IMR-90 (cell line): ENCODE results near the gene STAP2. TPM values are rescaled to one million over a fixed set of nuclear protein-coding genes. Genes with fewer than 3 reads are reported as not detected.

Experiments
- ATAC-seq: fragments of 200-7000 bp; cut with Tn5 transposase; 2 replicates; pipeline ENCODE4 v1.9.1; 2020; ENCODE audit warnings: low read depth, mild to moderate bottlenecking, moderate library complexity
- BruUV-seq: library from RNA; stranded (reverse); fragments of 400-500 nt; replicated peaks from 2 replicates; lab custom pipeline; 2021; lab: Mats Ljungman, UMichigan
- CTCF ChIA-PET: fragments of 300-600 bp; formaldehyde crosslinking; extraction: SDS; loops from one replicate; lab custom pipeline; 2021; ENCODE audit warnings: antibody characterized with exemption; lab: Yijun Ruan, JAX
- POLR2A ChIA-PET: fragments of 300-600 bp; sonication (Branson Sonifier 250); formaldehyde crosslinking; loops from one replicate; lab custom pipeline; 2022; ENCODE audit warnings: antibody characterized with exemption; ENCODE audit not compliant: unreplicated experiment; lab: Charles Lee
- DNase-seq: peaks from one replicate; pipeline ENCODE4 v3.0.0; 2013
- H2AFZ ChIP-seq: replicated peaks from 2 replicates; pipeline ENCODE3; 2013; ENCODE audit warnings: low read length, mild to moderate bottlenecking; ENCODE audit not compliant: poor library complexity
- H2AK5ac ChIP-seq: 2 replicates; pipeline ENCODE4 v1.6.1; 2013; ENCODE audit warnings: low read depth, low read length, inconsistent platforms
- H2AK9ac ChIP-seq: replicated peaks from 2 replicates; pipeline ENCODE3; 2013; ENCODE audit warnings: mild to moderate bottlenecking, low read depth, low read length, moderate library complexity; ENCODE audit not compliant: poor library complexity
- H2BK120ac ChIP-seq: 2 replicates; pipeline ENCODE4 v1.6.1; 2013; ENCODE audit warnings: low read depth, low read length, inconsistent platforms
- H2BK15ac ChIP-seq: 3 replicates; pipeline ENCODE4 v1.6.1; 2013; ENCODE audit warnings: low read depth, low read length, inconsistent platforms
- H2BK20ac ChIP-seq: 2 replicates; pipeline ENCODE4 v1.6.1; 2013; ENCODE audit warnings: low read depth, mild to moderate bottlenecking, inconsistent platforms, low read length, moderate library complexity
- H2BK5ac ChIP-seq: 2 replicates; pipeline ENCODE4 v1.6.1; 2013; ENCODE audit warnings: mild to moderate bottlenecking, low read depth, low read length, inconsistent platforms; ENCODE audit not compliant: poor library complexity, severe bottlenecking
- H3K14ac ChIP-seq: replicated peaks from 2 replicates; pipeline ENCODE4 v1.6.1; 2013; ENCODE audit warnings: low read depth, low read length, inconsistent platforms
- H3K18ac ChIP-seq: 2 replicates; pipeline ENCODE4 v1.6.1; 2013; ENCODE audit warnings: low read depth, low read length, control low read depth
- H3K23ac ChIP-seq: 2 replicates; pipeline ENCODE4 v1.6.1; 2013; ENCODE audit warnings: low read depth, low read length, inconsistent platforms
- H3K27ac ChIP-seq: 2 replicates; pipeline ENCODE4 v1.5.1; 2013; ENCODE audit warnings: mild to moderate bottlenecking, control low read depth, low read length; ENCODE audit not compliant: insufficient read depth
- H3K27me3 ChIP-seq: 2 replicates; pipeline ENCODE4 v1.6.1; 2013; ENCODE audit warnings: low read length; ENCODE audit not compliant: control insufficient read depth, insufficient read depth
- H3K36me3 ChIP-seq: 2 replicates; pipeline ENCODE4 v1.6.1; 2013; ENCODE audit warnings: low read length, mixed read lengths; ENCODE audit not compliant: control insufficient read depth, insufficient read depth
- H3K4ac ChIP-seq: 2 replicates; pipeline ENCODE4 v1.6.1; 2013; ENCODE audit warnings: low read depth, low read length, inconsistent platforms
- H3K4me1 ChIP-seq: 2 replicates; pipeline ENCODE4 v1.6.1; 2013; ENCODE audit warnings: low read length, mixed read lengths; ENCODE audit not compliant: control insufficient read depth, insufficient read depth
- H3K4me2 ChIP-seq: 2 replicates; pipeline ENCODE4 v1.6.1; 2013; ENCODE audit warnings: low read depth, mild to moderate bottlenecking, control low read depth, low read length, moderate library complexity
- H3K4me3 ChIP-seq: 2 replicates; pipeline ENCODE4 v1.5.1; 2013; ENCODE audit warnings: low read depth, mild to moderate bottlenecking, control low read depth, low read length, moderate library complexity; ENCODE audit not compliant: insufficient read depth
- H3K56ac ChIP-seq: 2 replicates; pipeline ENCODE4 v1.6.1; 2013; ENCODE audit warnings: low read length, inconsistent platforms; ENCODE audit not compliant: insufficient read depth; ENCODE audit errors: extremely low read depth
- H3K79me1 ChIP-seq, 2 experiments: 2 replicates each; pipeline ENCODE4 v1.6.1; 2013; ENCODE audit warnings: low read length in 2 of 2, inconsistent platforms in 1 of 2, low read depth in 1 of 2
- H3K9ac ChIP-seq: 2 replicates; pipeline ENCODE4 v1.6.1; 2013; ENCODE audit warnings: low read depth, low read length, control low read depth
- H3K9me1 ChIP-seq: 2 replicates; pipeline ENCODE4 v1.6.1; 2013; ENCODE audit warnings: low read length, inconsistent platforms; ENCODE audit not compliant: insufficient read depth
- H3K9me3 ChIP-seq: 2 replicates; pipeline ENCODE4 v1.6.1; 2013; ENCODE audit warnings: low read length; ENCODE audit not compliant: control insufficient read depth, insufficient read depth
- H4K20me1 ChIP-seq: 2 replicates; pipeline ENCODE4 v1.6.1; 2013; ENCODE audit warnings: low read length, inconsistent platforms; ENCODE audit not compliant: insufficient read depth
- H4K5ac ChIP-seq: 2 replicates; pipeline ENCODE4 v1.6.1; 2013; ENCODE audit warnings: mild to moderate bottlenecking, low read depth, low read length, control low read depth
- H4K8ac ChIP-seq, 2 experiments: 2 replicates each; pipeline ENCODE4 v1.6.1; 2013; ENCODE audit warnings: low read depth in 2 of 2, low read length in 2 of 2, control low read depth in 1 of 2, inconsistent platforms in 1 of 2
- H4K91ac ChIP-seq: 2 replicates; pipeline ENCODE4 v1.6.1; 2013; ENCODE audit warnings: low read depth, low read length, inconsistent platforms; ENCODE audit not compliant: insufficient read depth
- CHD1 ChIP-seq: IDR thresholded peaks from 2 replicates; pipeline ENCODE4 v1.6.1; 2012; ENCODE audit warnings: low read depth, low read length, improper control_type of control experiment
- FOS ChIP-seq: fragments of 150-350 bp; IDR thresholded peaks from 2 replicates; pipeline ENCODE4 v1.6.1; 2016; ENCODE audit warnings: low read depth, low read length
- MAFK ChIP-seq: IDR thresholded peaks from 2 replicates; pipeline ENCODE4 v1.6.1; 2012; ENCODE audit warnings: low read depth, low read length, improper control_type of control experiment
- MXI1 ChIP-seq: IDR thresholded peaks from 2 replicates; pipeline ENCODE4 v1.6.1; 2012; ENCODE audit warnings: low read depth, mild to moderate bottlenecking, low read length, moderate library complexity, borderline replicate concordance
- WGBS, 2 experiments: methylation state at CpG; one replicate each; pipeline versions ENCODE4 v1.1.5 to v1.1.7; 2013; ENCODE audit warnings: missing lambda C conversion rate in 2 of 2; ENCODE audit not compliant: insufficient read length in 1 of 2; ENCODE audit errors: extremely low coverage in 2 of 2; 5-methylcytosine and 5-hydroxymethylcytosine counted together
- dilution Hi-C: fragments of 300-500 bp; cut with HindIII; formaldehyde crosslinking; loops from one replicate; pipeline ENCODE4 v1.14.3; 2018; ENCODE audit warnings: low sequenced_read_pairs; ENCODE audit not compliant: unreplicated experiment
- in situ Hi-C: fragments of 300-500 bp; cut with MboI; formaldehyde crosslinking; loops from 3 replicates; pipeline ENCODE4 v1.14.3; 2019; ENCODE audit warnings: low sequenced_read_pairs, inconsistent platforms, mixed read lengths
- intact Hi-C: fragments of 100-400 bp; cut with micrococcal nuclease; formaldehyde crosslinking; loops from 2 replicates; pipeline ENCODE4 v1.10.0; 2022
- polyA plus RNA-seq, 3 experiments: library from polyadenylated mRNA; depleted of rRNA; stranded (reverse); fragments of >200 nt; gene quantifications; 2 replicates each; pipeline ENCODE4 v1.2.3, GENCODE V29; 2012; ENCODE audit warnings: low replicate concordance in 1 of 3
- total RNA-seq: library from RNA; depleted of rRNA; stranded (reverse); fragments of >200 nt; gene quantifications from 2 replicates; pipeline ENCODE4 v1.2.3, GENCODE V29; 2012

Gene STAP2
- total and polyA plus RNA-seq, 2 of the 4 experiments (the other 2 are of a cell fraction): 1.3 to 3.4 TPM

DNA sequence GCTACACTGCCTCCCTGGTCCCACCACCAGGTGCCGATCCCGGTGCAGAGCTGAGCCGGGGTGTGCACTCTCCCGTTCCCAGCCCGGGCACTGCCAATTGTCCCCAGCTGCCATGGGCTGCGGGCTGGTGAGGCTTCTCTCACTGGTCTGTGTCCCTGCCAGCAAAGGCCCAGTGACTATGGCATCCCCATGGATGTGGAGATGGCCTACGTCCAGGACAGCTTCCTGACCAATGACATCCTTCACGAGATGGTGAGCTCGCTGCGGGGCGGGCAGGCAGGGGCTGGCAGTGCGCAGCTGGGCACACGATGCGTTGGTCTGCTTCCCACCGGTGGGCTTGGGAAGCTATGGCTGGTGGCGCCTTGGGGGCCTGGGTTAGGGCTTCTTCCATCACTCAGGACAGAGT, 19.3 kb upstream of the STAP2 start:
- H2BK5ac ChIP-seq: no peak overlapping the region
- H2BK120ac ChIP-seq: no peak overlapping the region
- H2BK15ac ChIP-seq: no peak overlapping the region
- H3K9me3 ChIP-seq: no peaks in the 10 kb centered on the region
- no peak overlapping the region for H4K8ac ChIP-seq
- peaks cover 38% of the 10 kb centered on the region for H3K36me3 ChIP-seq
- POLR2A ChIA-PET: no interaction called here
- peaks cover 10% of the 10 kb centered on the region; the same call in 1 of the 2 replicates for H3K4me1 ChIP-seq
- in situ Hi-C loops: no loop called here
- H3K23ac ChIP-seq: no peak overlapping the region
- intact Hi-C loops: no loop called here
- no peaks in the 10 kb centered on the region for H3K9me1 ChIP-seq
- H3K9ac ChIP-seq: no peak overlapping the region
- no peak overlapping the region for H3K4me3 ChIP-seq
- ATAC-seq: no peak
- H3K18ac ChIP-seq: no peak overlapping the region
- peaks cover 11% of the 10 kb centered on the region for H4K20me1 ChIP-seq
- no peak for TF ChIP-seq MXI1
- TF ChIP-seq MAFK: no peak
- TF ChIP-seq CHD1: no peak
- TF ChIP-seq FOS: no peak
- H3K56ac ChIP-seq: no peak overlapping the region
- 100% methylated on average over 7 of the region's 16 CpGs; no CpG with 5 or more reads in 1 of the 2 experiments for WGBS, 2 experiments
- H2BK20ac ChIP-seq: no peak overlapping the region
- H3K27me3 ChIP-seq: no peaks in the 10 kb centered on the region
- H3K79me1 ChIP-seq: peaks cover 0 to 9% of the 10 kb centered on the region in 2 experiments; a peak in 3 of 4 replicates
- H4K91ac ChIP-seq: no peak overlapping the region
- H2AFZ ChIP-seq: no peak overlapping the region
- no peak overlapping the region for H4K5ac ChIP-seq
- H3K4ac ChIP-seq: no peak overlapping the region
- H3K4me2 ChIP-seq: no peak overlapping the region
- no peak overlapping the region for H3K14ac ChIP-seq
- no peak overlapping the region for H2AK5ac ChIP-seq
- CTCF ChIA-PET: no interaction called here
- no peak overlapping the region for H2AK9ac ChIP-seq
- no TSS peak for BruUV-seq
- no peak overlapping the region for H3K27ac ChIP-seq
- no peak for DNase-seq
- dilution Hi-C loops: no loop called here
